GM12872 (cell line): ENCODE results near the gene PSMA2.
A peak's percentile ranks its signal among the peaks of the same experiment; 100 is the strongest.

ENCODE experiments used
- TF ChIP-seq, protein P1 (sequence below): IDR thresholded peaks from 3 replicates; pipeline ENCODE4 v1.5.1; 2011; ENCODE audit warnings: low read depth, mild to moderate bottlenecking, low read length, moderate library complexity; ENCODE audit not compliant: insufficient read depth

PSMA2 gene

DNA sequence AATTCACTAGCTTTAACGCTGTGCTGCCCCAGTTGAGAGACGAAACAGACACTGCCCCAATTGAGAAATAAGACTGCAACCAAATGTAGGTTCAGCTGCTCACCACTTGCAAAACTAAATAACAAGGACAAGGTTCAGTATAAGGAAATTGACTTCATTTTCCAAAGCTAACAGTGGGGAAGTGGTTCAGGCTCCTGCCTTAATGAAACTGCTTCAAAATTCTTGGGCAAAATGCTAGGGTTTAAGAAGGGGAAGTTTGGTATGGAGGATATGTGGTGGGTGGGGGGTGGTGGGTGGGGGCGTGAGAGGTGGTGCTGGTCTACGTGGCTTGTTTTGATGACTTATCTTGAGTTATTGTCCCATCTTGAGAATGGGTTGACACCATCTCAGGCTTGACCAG, 22.0 kb upstream of the PSMA2 start:
- TF ChIP-seq, protein P1, sequence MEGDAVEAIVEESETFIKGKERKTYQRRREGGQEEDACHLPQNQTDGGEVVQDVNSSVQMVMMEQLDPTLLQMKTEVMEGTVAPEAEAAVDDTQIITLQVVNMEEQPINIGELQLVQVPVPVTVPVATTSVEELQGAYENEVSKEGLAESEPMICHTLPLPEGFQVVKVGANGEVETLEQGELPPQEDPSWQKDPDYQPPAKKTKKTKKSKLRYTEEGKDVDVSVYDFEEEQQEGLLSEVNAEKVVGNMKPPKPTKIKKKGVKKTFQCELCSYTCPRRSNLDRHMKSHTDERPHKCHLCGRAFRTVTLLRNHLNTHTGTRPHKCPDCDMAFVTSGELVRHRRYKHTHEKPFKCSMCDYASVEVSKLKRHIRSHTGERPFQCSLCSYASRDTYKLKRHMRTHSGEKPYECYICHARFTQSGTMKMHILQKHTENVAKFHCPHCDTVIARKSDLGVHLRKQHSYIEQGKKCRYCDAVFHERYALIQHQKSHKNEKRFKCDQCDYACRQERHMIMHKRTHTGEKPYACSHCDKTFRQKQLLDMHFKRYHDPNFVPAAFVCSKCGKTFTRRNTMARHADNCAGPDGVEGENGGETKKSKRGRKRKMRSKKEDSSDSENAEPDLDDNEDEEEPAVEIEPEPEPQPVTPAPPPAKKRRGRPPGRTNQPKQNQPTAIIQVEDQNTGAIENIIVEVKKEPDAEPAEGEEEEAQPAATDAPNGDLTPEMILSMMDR: no peak

- TF ChIP-seq, protein P1: no peak
Observed at GRCh38 chr7:42952328-42952727, 20.4 kb upstream of the PSMA2 start.

DNA sequence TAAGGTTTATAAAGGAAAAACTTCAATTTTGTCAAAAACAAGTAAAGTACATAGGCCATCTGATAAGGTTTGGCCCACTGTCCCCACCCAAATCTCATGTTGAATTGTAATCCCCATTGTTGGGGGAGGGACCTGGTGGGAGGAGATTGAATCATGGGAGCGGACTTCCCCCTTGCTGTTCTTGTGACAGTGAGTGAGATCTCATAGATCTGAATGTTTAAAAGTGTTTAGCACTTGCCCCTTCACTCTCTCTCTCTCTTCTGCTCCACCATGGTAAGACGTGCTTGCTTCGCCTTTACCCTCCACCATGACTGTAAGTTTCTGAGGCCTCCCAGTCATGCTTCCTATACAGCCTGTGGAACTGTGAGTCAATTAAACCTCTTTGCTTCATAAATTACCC, 18.4 kb upstream of the PSMA2 start:
- TF ChIP-seq, protein P1: no peak

DNA sequence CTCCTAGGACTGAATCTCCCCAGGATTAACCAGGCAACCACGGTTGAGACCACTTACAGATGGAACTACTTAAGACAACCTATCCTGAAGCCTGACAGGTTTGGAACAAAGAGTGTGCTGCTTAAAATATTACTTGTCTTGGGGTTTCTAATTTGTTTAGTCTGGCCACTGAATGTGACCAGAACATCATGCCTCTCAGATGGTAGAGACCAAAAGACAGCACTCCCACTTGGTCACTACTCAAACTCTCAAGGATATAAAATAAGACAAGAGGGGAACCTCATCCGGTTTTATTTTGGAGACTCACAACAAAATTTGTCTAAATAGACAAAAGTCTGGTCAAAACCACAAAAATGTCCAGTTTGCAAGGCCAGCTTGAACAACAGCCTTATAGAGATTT, 15.5 kb upstream of the PSMA2 start:
- TF ChIP-seq, protein P1: no peak

DNA sequence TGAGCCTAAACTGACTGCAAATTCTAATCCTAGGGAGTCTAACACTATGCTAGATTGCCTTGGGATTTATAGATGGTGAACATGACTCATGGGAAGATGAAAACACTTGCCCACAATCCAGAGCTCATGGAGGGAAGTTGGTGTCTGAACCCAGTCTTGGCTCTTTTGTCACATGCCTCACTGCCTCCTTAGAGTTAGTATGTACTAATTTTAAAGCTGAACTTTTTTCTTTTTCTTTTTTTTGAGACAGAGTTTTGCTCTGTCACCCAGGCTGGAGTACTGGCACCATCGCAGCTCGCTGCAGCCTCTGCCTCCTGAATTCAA, 14.6 kb upstream of the PSMA2 start:
- TF ChIP-seq, protein P1: no peak

DNA sequence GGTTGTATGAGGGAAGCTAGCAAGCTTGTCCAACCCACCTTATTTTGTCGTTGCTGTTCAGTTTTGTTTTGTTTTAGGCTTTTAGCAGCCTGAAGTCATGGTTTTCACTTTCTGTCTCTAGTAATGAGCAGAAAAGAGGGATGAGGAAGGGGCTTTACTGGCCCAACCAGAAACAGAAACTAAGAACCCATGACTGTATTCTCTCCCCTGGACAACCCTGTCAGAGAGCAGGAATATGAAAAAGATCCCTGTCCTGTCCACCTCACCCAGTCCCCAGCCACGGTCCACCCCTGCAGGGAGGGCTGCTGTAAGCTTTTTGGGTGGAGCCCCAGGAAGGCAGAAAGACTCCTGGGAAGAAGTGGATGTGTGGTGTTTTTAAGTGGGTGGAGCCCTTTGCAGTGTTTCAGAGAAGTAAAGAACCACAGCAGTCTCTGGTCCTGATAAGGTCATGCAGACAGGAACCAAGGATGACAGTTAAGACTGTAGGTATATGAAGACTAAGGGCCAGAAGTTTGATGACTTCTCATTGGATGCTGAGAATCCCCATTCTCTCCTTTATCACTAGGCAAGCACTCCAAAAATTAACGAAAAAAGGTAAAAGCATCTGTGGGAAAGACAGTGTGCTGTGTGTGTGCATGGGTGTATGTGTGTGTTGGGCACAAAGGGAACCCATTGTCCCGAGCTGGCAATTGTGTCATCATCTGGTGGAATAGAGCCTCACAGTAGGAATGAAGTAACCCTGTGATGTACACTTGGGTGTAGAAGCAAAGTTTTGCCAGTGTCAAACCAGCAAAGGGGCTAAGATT, 14.1 kb upstream of the PSMA2 start:
- TF ChIP-seq, protein P1: no peak

DNA sequence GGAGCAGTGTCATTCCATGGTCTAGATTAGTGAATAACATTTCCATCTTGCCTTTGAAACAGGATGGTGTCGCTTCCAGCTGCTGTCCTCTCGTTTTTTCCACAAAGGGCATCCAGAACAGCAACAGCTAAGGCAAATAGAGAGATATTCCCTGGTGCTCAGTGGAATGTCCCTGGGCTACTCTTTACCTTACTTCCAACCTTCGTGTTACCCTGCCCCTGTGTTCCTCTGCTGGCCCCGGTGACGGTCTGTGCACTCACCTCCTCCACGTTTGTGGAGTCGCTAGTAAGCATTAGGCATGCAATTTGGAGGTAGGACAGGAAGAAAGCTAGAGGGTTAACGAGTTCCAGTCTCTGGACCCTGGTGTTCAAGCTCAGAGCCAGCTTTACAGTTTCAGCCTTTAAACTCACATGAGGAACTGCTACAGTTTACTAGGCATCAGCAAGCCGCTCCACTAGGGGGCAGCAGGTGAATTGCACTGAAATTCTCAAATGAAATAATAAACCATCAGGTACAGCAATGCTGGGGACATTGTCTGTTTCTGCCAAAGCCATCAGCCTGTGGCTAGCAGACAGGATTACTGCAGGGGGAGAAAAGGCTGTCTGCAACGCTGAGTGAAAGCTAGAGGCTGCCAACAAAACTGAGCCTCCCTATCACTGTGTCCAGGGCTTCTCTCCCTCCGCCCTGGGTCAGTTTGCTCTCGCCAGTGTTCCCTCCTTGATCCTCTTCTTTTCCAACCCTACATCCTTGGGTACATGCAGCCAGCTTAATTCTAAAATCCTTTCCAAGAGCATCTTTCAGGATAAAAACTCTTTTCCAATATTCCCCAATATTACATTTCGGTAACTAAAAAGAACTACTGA, 9.2 kb upstream of the PSMA2 start:
- TF ChIP-seq, protein P1: peak; percentile 86
